H7 (cell line): ENCODE data around the gene QPRT. TPM values are rescaled to one million over a fixed set of nuclear protein-coding genes. Genes with fewer than 3 reads are reported as not detected.
A peak's percentile ranks its signal among the peaks of the same experiment; 100 is the strongest.
"Not testable (repeated sequence)": the region's sequence is repeated elsewhere in the genome, so short reads cannot be mapped to it uniquely, and the experiment has no call there.

Experiments used
- DNase-seq: peaks from one replicate; pipeline ENCODE4 v3.0.0; 2012
- H3K27me3 ChIP-seq: 2 replicates; pipeline ENCODE4 v1.6.0; 2011; ENCODE audit warnings: mild to moderate bottlenecking, low read length; ENCODE audit not compliant: control insufficient read depth, insufficient read depth
- H3K36me3 ChIP-seq: replicated peaks from 2 replicates; pipeline ENCODE4 v1.5.1; 2011; ENCODE audit warnings: low read length; ENCODE audit not compliant: control insufficient read depth, insufficient read depth
- H3K4me3 ChIP-seq: 2 replicates; pipeline ENCODE4 v1.5.1; 2011; ENCODE audit warnings: low read depth, mild to moderate bottlenecking, control low read depth, low read length, moderate library complexity; ENCODE audit not compliant: insufficient read depth
- total RNA-seq: library from RNA; depleted of rRNA; stranded (reverse); fragments of >200 nt; shearing (Covaris generic); gene quantifications from 2 replicates; pipeline ENCODE4 v1.2.3, GENCODE V29; 2014

Gene QPRT
- total RNA-seq, 1 experiment from 2014 or later, result 173 TPM

- H3K4me3 ChIP-seq, result no peak overlapping the region
- H3K27me3 ChIP-seq, result no peaks in the 10 kb centered on the region
- H3K36me3 ChIP-seq, result peaks cover 30% of the 10 kb centered on the region
- DNase-seq, result no peak
Measured at GRCh38 chr16:29734786-29735185, 55.8 kb downstream of the QPRT start.

- Histone ChIP-seq H3K36me3 (peaks cover 27% of the 10 kb centered on the region), H3K27me3 (no peaks in the 10 kb centered on the region), H3K4me3 (no peak overlapping the region)
- DNase-seq, result peak; percentile 25
Measured at GRCh38 chr16:29736112-29736511, 57.1 kb downstream of the QPRT start.

GRCh38 chr16:29736764-29737163 lies 57.8 kb downstream of the QPRT start:
- Histone ChIP-seq H3K36me3 (peaks cover 25% of the 10 kb centered on the region), H3K4me3 (no peak overlapping the region), H3K27me3 (no peaks in the 10 kb centered on the region)
- DNase-seq, result no peak

- no peak overlapping the region for H3K4me3 ChIP-seq
- H3K36me3 ChIP-seq, result peaks cover 24% of the 10 kb centered on the region
- no peak for DNase-seq
- H3K27me3 ChIP-seq, result no peaks in the 10 kb centered on the region
Measured at GRCh38 chr16:29737713-29738112, 58.7 kb downstream of the QPRT start.

GRCh38 chr16:29738514-29738913 lies 59.5 kb downstream of the QPRT start:
- no peak for DNase-seq
- H3K36me3 ChIP-seq, result peaks cover 21% of the 10 kb centered on the region
- H3K27me3 ChIP-seq, result no peaks in the 10 kb centered on the region
- H3K4me3 ChIP-seq, result no peak overlapping the region

- not testable (repeated sequence) for H3K27me3 ChIP-seq, H3K4me3 ChIP-seq, DNase-seq
- peaks cover 16% of the 10 kb centered on the region for H3K36me3 ChIP-seq
Measured at GRCh38 chr16:29739927-29740629, 61.1 kb downstream of the QPRT start.

- not testable (repeated sequence) for DNase-seq, H3K4me3 ChIP-seq, H3K27me3 ChIP-seq
- H3K36me3 ChIP-seq, result peaks cover 16% of the 10 kb centered on the region
Measured at GRCh38 chr16:29740630-29741015, 61.6 kb downstream of the QPRT start.

GRCh38 chr16:29742683-29743275 lies 63.8 kb downstream of the QPRT start:
- H3K4me3 ChIP-seq, result no peak overlapping the region

GRCh38 chr16:29743475-29743826 lies 64.5 kb downstream of the QPRT start:
- Histone ChIP-seq H3K4me3 (no peak overlapping the region), H3K27me3 (no peaks in the 10 kb centered on the region), H3K36me3 (peaks cover 5% of the 10 kb centered on the region)
- DNase-seq, result peak; percentile 8

More at GRCh38 chr16:29742683-29743275, 63.8 kb downstream of the QPRT start:
- Histone ChIP-seq H3K27me3 (no peaks in the 10 kb centered on the region), H3K36me3 (peaks cover 7% of the 10 kb centered on the region)
- no peak for DNase-seq

- H3K27me3 ChIP-seq, result no peaks in the 10 kb centered on the region
- peak; percentile 62 for DNase-seq
- H3K36me3 ChIP-seq, result peaks cover 3% of the 10 kb centered on the region
- H3K4me3 ChIP-seq, result no peak overlapping the region
Measured at GRCh38 chr16:29743827-29744531, 65.0 kb downstream of the QPRT start.

- peak; percentile 69 for DNase-seq
- Histone ChIP-seq H3K4me3 (no peak overlapping the region), H3K27me3 (no peaks in the 10 kb centered on the region), H3K36me3 (peaks cover 3% of the 10 kb centered on the region)
Measured at GRCh38 chr16:29744541-29745101, 65.6 kb downstream of the QPRT start.

- DNase-seq, result peak; percentile 70
- no peak overlapping the region for H3K4me3 ChIP-seq
- H3K36me3 ChIP-seq, result peaks cover 2% of the 10 kb centered on the region
- no peaks in the 10 kb centered on the region for H3K27me3 ChIP-seq
Measured at GRCh38 chr16:29745121-29745852, 66.3 kb downstream of the QPRT start.

GRCh38 chr16:29745853-29746345 lies 66.9 kb downstream of the QPRT start, which contains the start of gene C16orf54:
Gene C16orf54, minus strand, starts transcription at chr16:29745990. Its CDS starts 1,039 bp downstream, at chr16:29744951.
- Histone ChIP-seq H3K36me3 (peaks cover 2% of the 10 kb centered on the region), H3K4me3 (no peak within 1 kb of the TSS), H3K27me3 (no peaks in the 10 kb centered on the region)
- DNase-seq, result peak; percentile 66

GRCh38 chr16:29746518-29746917 lies 67.5 kb downstream of the QPRT start:
- peak; percentile 37 for DNase-seq
- H3K36me3 ChIP-seq, H3K27me3 ChIP-seq, H3K4me3 ChIP-seq: not testable (repeated sequence)
